ENCODE measurements around the gene DGCR2.
"Not testable (repeated sequence)": the region's sequence is repeated elsewhere in the genome, so short reads cannot be mapped to it uniquely, and the experiment has no call there.

Gene DGCR2

GRCh38 chr22:19029113-19030103 lies 92.8 kb downstream of the DGCR2 start:
- not testable (repeated sequence) for H3K36me3 ChIP-seq; DNase-seq; H3K4me1 ChIP-seq; H3K9me3 ChIP-seq; H3K4me3 ChIP-seq (ENCODE audit: low read depth, low read length)
- H3K27me3 ChIP-seq = peaks cover 12% of the 10 kb centered on the region

GRCh38 chr22:19028060-19028455 lies 94.2 kb downstream of the DGCR2 start:
- not testable (repeated sequence) for H3K4me3 ChIP-seq (ENCODE audit: low read depth, low read length); H3K36me3 ChIP-seq; H3K4me1 ChIP-seq; DNase-seq; H3K9me3 ChIP-seq
- H3K27me3 ChIP-seq = peaks cover 12% of the 10 kb centered on the region

- not testable (repeated sequence) for H3K4me3 ChIP-seq (ENCODE audit: low read depth, low read length); H3K36me3 ChIP-seq; DNase-seq; H3K9me3 ChIP-seq; H3K4me1 ChIP-seq
- H3K27me3 ChIP-seq = peaks cover 12% of the 10 kb centered on the region
These were observed 94.7 kb downstream of the DGCR2 start for GRCh38 chr22:19027371-19028059.

GRCh38 chr22:19026080-19026479 lies 96.1 kb downstream of the DGCR2 start:
- H3K4me1 ChIP-seq; H3K9me3 ChIP-seq; DNase-seq; H3K36me3 ChIP-seq; H3K4me3 ChIP-seq (ENCODE audit: low read depth, low read length): not testable (repeated sequence)
- H3K27me3 ChIP-seq = peaks cover 12% of the 10 kb centered on the region

DNA sequence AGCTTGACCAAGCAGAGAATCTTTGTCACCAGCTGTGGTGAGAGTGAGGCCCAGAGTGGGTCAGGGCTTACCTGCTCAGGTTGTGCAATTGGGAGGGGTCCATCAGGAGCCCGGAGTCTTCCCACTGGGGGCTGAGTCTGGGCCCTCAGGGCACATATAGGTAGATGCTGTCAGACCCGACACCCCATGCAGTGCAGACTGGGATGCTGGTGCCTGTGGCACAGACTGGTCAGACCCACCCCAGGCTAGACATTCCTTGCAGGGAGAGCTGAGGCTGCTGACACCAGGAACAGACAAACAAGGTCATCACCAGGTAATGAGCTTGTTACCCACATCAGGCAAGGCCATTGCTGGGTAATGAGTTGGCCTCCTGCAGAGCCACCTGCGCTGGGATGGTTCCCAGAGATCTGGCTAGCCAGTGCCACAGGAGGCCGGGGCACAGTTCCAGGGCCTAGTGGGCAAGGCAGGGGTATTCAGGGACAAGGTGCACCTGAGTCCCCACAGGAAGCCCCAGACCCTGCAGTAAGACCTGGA lies 97.2 kb downstream of the DGCR2 start:
- DNase-seq; H3K9me3 ChIP-seq; H3K4me3 ChIP-seq (ENCODE audit: low read depth, low read length); H3K4me1 ChIP-seq; H3K27me3 ChIP-seq; H3K36me3 ChIP-seq: not testable (repeated sequence)

GRCh38 chr22:19023931-19024330 lies 98.3 kb downstream of the DGCR2 start:
- not testable (repeated sequence) for H3K36me3 ChIP-seq; H3K4me1 ChIP-seq; H3K27me3 ChIP-seq; H3K4me3 ChIP-seq (ENCODE audit: low read depth, low read length); H3K9me3 ChIP-seq; DNase-seq

DNA sequence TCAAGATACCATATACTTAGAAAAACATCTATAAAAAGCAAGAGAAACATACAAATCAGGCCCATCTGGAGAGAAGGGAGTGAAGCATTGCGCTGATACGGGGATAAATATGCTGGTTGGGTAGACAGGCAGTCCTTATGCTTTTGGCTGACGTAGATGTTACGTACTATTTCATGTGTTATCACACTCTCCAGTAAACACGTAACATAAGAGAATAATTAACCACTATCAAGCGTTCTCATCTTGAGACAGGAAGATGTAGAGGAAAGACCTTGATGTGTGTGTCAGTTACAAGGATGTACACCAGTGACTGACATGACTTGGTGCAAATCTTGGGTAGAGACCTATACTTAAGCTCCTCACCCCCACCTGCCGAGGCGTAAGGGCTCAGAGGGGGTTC lies 99.5 kb downstream of the DGCR2 start:
- Histone ChIP-seq H3K4me1 (no peaks in the 10 kb centered on the region), H3K36me3 (no peaks in the 10 kb centered on the region), H3K4me3 (ENCODE audit: low read depth, low read length) (no peak overlapping the region), H3K27me3 (no peaks in the 10 kb centered on the region), H3K9me3 (no peaks in the 10 kb centered on the region)
- no peak for DNase-seq
- TF ChIP-seq CTCF (IDR thresholded peaks at IDR 0.05; ENCODE audit: low read depth, low read length) = no peak

GRCh38 chr22:19019679-19020032 lies 102.6 kb downstream of the DGCR2 start:
- Histone ChIP-seq H3K4me1 (no peaks in the 10 kb centered on the region), H3K9me3 (no peaks in the 10 kb centered on the region), H3K27me3 (no peaks in the 10 kb centered on the region), H3K36me3 (no peaks in the 10 kb centered on the region), H3K4me3 (ENCODE audit: low read depth, low read length) (no peak overlapping the region)
- TF ChIP-seq CTCF (IDR thresholded peaks at IDR 0.05; ENCODE audit: low read depth, low read length) = no peak
- DNase-seq = no peak

GRCh38 chr22:19019029-19019678 lies 103.1 kb downstream of the DGCR2 start:
- Histone ChIP-seq H3K27me3 (no peaks in the 10 kb centered on the region), H3K4me1 (no peaks in the 10 kb centered on the region), H3K36me3 (no peaks in the 10 kb centered on the region), H3K9me3 (no peaks in the 10 kb centered on the region), H3K4me3 (ENCODE audit: low read depth, low read length) (no peak overlapping the region)
- TF ChIP-seq CTCF (IDR thresholded peaks at IDR 0.05; ENCODE audit: low read depth, low read length) = no peak
- no peak for DNase-seq
